ENCODE data around the gene DISP3.

- TF ChIP-seq TCF12 (IDR thresholded peaks at IDR 0.05): no peak
- no peak for TF ChIP-seq TCF12 (CRISPR knock-in tag; IDR thresholded peaks at IDR 0.05)
- no peak for TF ChIP-seq ZHX1 (CRISPR knock-in tag; IDR thresholded peaks at IDR 0.05; ENCODE audit: low read depth)
- TF ChIP-seq CTCF (CRISPR knock-in tag; IDR thresholded peaks at IDR 0.05): no peak
- TF ChIP-seq FOXJ3 (CRISPR knock-in tag; IDR thresholded peaks at IDR 0.05; ENCODE audit: borderline replicate concordance): no peak
- TF ChIP-seq SRY (CRISPR knock-in tag; IDR thresholded peaks at IDR 0.05): no peak
Measured at GRCh38 chr1:11519629-11520031, 40.7 kb downstream of the DISP3 start.

Data from HepG2 (cell line).